HCT116 (cell line): ENCODE results near the gene RNF217.

Source experiments
- CEBPB ChIP-seq: IDR thresholded peaks from 2 replicates; pipeline ENCODE4 v1.6.1; 2012; ENCODE audit warnings: low read depth
- EZH2 ChIP-seq: fragments of 200-600 bp; sonication (generic); IDR thresholded peaks from 2 replicates; pipeline ENCODE4 v1.6.1; 2017; ENCODE audit warnings: antibody characterized with exemption, mixed run types
- EZH2phosphoT487 ChIP-seq: fragments of 200-600 bp; IDR thresholded peaks from 2 replicates; pipeline ENCODE4 v1.6.1; 2018; ENCODE audit warnings: antibody characterized with exemption, borderline replicate concordance
- POLR2A ChIP-seq: IDR thresholded peaks from 2 replicates; pipeline ENCODE4 v1.7.0; 2011; ENCODE audit warnings: borderline replicate concordance; ENCODE audit not compliant: insufficient read depth, insufficient read length; ENCODE audit errors: extremely low read depth
- POLR2AphosphoS5 ChIP-seq: IDR thresholded peaks from 2 replicates; pipeline ENCODE4 v1.6.1; 2011; ENCODE audit warnings: mild to moderate bottlenecking, low read depth, low read length, moderate library complexity
- RAD21 ChIP-seq: IDR thresholded peaks from 2 replicates; pipeline ENCODE4 v1.6.1; 2012; ENCODE audit warnings: low read depth, mild to moderate bottlenecking
- SP1 ChIP-seq: IDR thresholded peaks from 2 replicates; pipeline ENCODE4 v1.6.1; 2012; ENCODE audit warnings: low read depth
- TF ChIP-seq, protein P1 (sequence below), 3 experiments: fragments of 200-600 bp in 1 of 3; sonication (generic) in 1 of 3; IDR thresholded peaks in 2 of 3; conservative IDR thresholded peaks in 1 of 3; 2 replicates each; pipeline ENCODE4 v1.5.1; 2012 to 2017; ENCODE audit warnings: low read depth in 2 of 3, low read length in 2 of 3, antibody characterized with exemption in 1 of 3, borderline replicate concordance in 1 of 3, control low read depth in 1 of 3, mild to moderate bottlenecking in 1 of 3, mixed read lengths in 1 of 3, mixed run types in 1 of 3, moderate library complexity in 1 of 3; ENCODE audit not compliant: insufficient read depth in 1 of 3

DNA sequence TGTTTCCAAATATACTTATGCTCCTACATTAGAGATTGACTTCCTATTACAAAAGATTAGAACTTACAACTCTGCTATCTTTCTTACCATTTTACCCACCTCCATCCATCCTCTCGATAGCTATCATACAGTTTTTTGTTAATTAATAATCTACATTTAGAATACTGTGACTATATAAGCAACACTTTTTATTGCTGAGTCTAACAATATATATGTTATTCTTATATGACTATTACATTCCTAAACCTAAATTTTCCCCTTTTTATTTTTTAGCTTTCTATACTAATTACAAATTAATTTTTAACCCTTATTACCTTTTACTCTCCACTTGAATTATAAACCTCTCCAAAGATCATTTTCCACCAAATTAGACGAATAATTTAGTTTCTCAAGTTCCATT lies 57.0 kb downstream of the RNF217 start:
- TF ChIP-seq, protein P1, sequence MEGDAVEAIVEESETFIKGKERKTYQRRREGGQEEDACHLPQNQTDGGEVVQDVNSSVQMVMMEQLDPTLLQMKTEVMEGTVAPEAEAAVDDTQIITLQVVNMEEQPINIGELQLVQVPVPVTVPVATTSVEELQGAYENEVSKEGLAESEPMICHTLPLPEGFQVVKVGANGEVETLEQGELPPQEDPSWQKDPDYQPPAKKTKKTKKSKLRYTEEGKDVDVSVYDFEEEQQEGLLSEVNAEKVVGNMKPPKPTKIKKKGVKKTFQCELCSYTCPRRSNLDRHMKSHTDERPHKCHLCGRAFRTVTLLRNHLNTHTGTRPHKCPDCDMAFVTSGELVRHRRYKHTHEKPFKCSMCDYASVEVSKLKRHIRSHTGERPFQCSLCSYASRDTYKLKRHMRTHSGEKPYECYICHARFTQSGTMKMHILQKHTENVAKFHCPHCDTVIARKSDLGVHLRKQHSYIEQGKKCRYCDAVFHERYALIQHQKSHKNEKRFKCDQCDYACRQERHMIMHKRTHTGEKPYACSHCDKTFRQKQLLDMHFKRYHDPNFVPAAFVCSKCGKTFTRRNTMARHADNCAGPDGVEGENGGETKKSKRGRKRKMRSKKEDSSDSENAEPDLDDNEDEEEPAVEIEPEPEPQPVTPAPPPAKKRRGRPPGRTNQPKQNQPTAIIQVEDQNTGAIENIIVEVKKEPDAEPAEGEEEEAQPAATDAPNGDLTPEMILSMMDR (IDR thresholded peaks at IDR 0.05 in 2 of 3, conservative IDR thresholded peaks at IDR 0.05 in 1 of 3; ENCODE audit: borderline replicate concordance in 1 of 3, insufficient read depth in 1 of 3, low read depth in 2 of 3, low read length in 2 of 3), result no peak
- TF ChIP-seq POLR2A (no peak), CEBPB (no peak), POLR2AphosphoS5 (no peak), EZH2 (no peak), RAD21 (no peak), SP1 (no peak), EZH2phosphoT487 (no peak)
